Upper lobe of left lung (tissue), 6 donors: Measurements from ENCODE around the gene TSPY10. TPM values are rescaled to one million over a fixed set of nuclear protein-coding genes. Genes with fewer than 3 reads are reported as not detected.
"Not testable (repeated sequence)": the region's sequence is repeated elsewhere in the genome, so short reads cannot be mapped to it uniquely, and the experiment has no call there.

Experiments used
- ATAC-seq, 2 donors: fragments of 200-7000 bp; cut with Tn5 transposase; one replicate each; pipeline ENCODE4 v1.9.1; 2022; ENCODE audit warnings: mild to moderate bottlenecking in 2 of 2, moderate library complexity in 2 of 2; ENCODE audit not compliant: low FRiP score in 2 of 2
- DNase-seq, 2 donors: peaks; one replicate each; pipeline ENCODE4 v3.0.0-alpha.2; 2019 to 2020
- H3K27ac ChIP-seq, 4 donors: fragments of 200-600 bp; sonication (generic); one replicate each; pipeline ENCODE4 v1.5.1; 2016 to 2019
- H3K27me3 ChIP-seq, 4 donors: fragments of 200-600 bp; sonication (generic); one replicate each; pipeline ENCODE4 v1.5.1; 2017 to 2019
- H3K36me3 ChIP-seq, 4 donors: fragments of 200-600 bp; sonication (generic); one replicate each; pipeline ENCODE4 v1.5.1; 2016 to 2019
- H3K4me1 ChIP-seq, 4 donors: fragments of 200-600 bp; sonication (generic); one replicate each; pipeline ENCODE4 v1.5.1; 2018 to 2019
- H3K4me3 ChIP-seq, 4 donors: fragments of 200-600 bp; sonication (generic); one replicate each; pipeline ENCODE4 v1.5.1; 2017 to 2019; ENCODE audit warnings: mild to moderate bottlenecking in 2 of 4, moderate library complexity in 1 of 4
- H3K9me3 ChIP-seq, 4 donors: fragments of 200-600 bp; sonication (generic); one replicate each; pipeline ENCODE4 v1.5.1; 2018 to 2019
- WGBS, 2 donors: methylation state at CpG; one replicate each; pipeline ENCODE4 v1.1.5; 2017 to 2018; 5-methylcytosine and 5-hydroxymethylcytosine counted together
- total RNA-seq, 6 donors: library from RNA; depleted of rRNA in 4 of 6; stranded (reverse); fragments of >200 nt in 4 of 6; gene quantifications; one replicate each; pipeline versions ENCODE4 v1.1.0 to v1.2.1, GENCODE V29; 2016 to 2021
- donor health status: DM: no; HTN: no; CAD: no; lungs with moderate emphysema.
- donor health status: DM: no; HTN: yes; CAD: no; lungs with severe emphysema.

The TSPY10 gene, protein sequence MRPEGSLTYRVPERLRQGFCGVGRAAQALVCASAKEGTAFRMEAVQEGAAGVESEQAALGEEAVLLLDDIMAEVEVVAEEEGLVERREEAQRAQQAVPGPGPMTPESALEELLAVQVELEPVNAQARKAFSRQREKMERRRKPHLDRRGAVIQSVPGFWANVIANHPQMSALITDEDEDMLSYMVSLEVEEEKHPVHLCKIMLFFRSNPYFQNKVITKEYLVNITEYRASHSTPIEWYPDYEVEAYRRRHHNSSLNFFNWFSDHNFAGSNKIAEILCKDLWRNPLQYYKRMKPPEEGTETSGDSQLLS
- not detected for total RNA-seq

DNA sequence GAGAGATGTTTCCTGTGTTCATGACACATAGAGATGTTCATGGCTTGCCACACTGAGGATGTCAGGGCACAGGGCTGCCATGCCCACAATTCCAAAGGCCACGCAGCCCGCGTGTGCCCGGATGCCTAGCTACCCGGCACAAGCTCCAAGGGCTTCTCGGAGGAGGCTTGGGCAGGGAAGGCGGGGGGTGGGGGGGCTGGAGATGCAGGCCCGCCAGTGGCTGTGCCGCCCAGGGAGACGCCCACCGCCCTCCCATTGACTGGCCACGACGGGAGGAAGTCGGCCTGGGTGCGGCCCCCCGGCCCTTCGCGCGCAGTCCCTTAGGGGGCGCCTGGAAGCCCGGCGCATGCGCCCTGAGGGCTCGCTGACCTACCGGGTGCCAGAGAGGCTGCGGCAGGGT, at the start of gene TSPY10:
TSPY10 (plus strand) TSS at position 301 of the 400 bp plus-strand sequence; CDS start at position 347, 46 bp downstream.
- H3K4me1 ChIP-seq, H3K36me3 ChIP-seq, H3K27me3 ChIP-seq, ATAC-seq, H3K4me3 ChIP-seq, H3K27ac ChIP-seq, DNase-seq, H3K9me3 ChIP-seq: not testable (repeated sequence)
- WGBS, 2 donors: no CpG with 5 or more reads among the region's 26 CpGs

DNA sequence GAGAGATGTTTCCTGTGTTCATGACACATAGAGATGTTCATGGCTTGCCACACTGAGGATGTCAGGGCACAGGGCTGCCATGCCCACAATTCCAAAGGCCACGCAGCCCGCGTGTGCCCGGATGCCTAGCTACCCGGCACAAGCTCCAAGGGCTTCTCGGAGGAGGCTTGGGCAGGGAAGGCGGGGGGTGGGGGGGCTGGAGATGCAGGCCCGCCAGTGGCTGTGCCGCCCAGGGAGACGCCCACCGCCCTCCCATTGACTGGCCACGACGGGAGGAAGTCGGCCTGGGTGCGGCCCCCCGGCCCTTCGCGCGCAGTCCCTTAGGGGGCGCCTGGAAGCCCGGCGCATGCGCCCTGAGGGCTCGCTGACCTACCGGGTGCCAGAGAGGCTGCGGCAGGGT, 40.7 kb upstream of the TSPY10 start, which contains the start of gene TSPY9:
TSPY9 (plus strand) TSS at position 301 of the 400 bp plus-strand sequence; CDS start at position 347, 46 bp downstream.
- not testable (repeated sequence) for ATAC-seq, DNase-seq, H3K9me3 ChIP-seq, H3K36me3 ChIP-seq, H3K27me3 ChIP-seq, H3K27ac ChIP-seq, H3K4me3 ChIP-seq, H3K4me1 ChIP-seq
- WGBS, 2 donors: no CpG with 5 or more reads among the region's 26 CpGs

DNA sequence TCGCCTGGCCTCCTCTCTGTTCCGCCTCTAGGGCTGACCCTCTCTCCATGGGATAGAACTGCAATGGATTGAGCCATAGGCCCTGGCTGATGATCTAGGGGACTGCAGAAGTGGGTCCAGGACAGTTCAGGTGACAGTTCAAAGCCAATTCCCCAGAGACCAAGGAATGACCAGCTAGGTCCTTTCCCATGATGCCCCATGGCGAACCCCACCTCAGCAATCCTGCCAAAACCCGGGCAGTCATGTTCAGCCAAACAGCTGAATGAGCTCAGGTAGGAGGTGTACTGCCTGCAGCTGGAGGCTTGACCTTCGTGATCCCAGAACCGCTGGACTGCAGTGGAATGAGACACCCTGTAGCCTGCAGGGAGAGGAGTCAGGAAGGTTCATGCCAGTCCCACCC, 23.3 kb upstream of the TSPY10 start:
- H3K4me3 ChIP-seq, DNase-seq, H3K4me1 ChIP-seq, ATAC-seq, H3K27ac ChIP-seq, H3K9me3 ChIP-seq, H3K36me3 ChIP-seq, H3K27me3 ChIP-seq: not testable (repeated sequence)
- no CpG with 5 or more reads among the region's 6 CpGs for WGBS, 2 donors

DNA sequence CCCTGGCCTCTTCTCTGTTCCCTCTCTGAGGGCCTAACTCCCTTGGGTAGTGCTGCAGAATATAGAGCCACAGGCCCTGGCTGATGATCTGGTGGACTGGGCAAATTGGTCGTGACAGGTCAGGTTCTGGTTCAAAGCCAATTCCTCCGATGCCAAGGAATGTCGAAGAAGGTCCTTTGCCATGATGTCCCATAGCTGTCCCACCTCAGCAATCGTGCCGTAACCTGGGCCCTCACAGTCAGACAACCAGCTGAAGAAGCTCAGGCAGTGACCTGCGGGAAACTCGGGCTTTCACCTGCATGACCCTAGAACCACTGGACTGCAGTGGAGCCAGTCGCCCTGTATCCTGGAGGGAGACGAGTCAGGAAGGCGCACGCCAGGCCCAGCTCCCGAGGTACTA, 11.4 kb upstream of the TSPY10 start:
- no CpG with 5 or more reads among the region's 12 CpGs for WGBS, 2 donors
- H3K27me3 ChIP-seq, H3K9me3 ChIP-seq, DNase-seq, H3K4me3 ChIP-seq, H3K36me3 ChIP-seq, H3K27ac ChIP-seq, ATAC-seq, H3K4me1 ChIP-seq: not testable (repeated sequence)

Other genes with a start within 250 kb of the TSPY10 start
- gene TSPY4, start 190.4 kb upstream of the TSPY10 start, total RNA-seq: not detected
- not detected for gene TSPY8, start 170.1 kb upstream of the TSPY10 start, total RNA-seq
- not detected for gene TSPY3, start 129.5 kb upstream of the TSPY10 start, total RNA-seq
- not detected for gene TSPY1, start 60.9 kb upstream of the TSPY10 start, total RNA-seq
- gene TSPY9, start 40.6 kb upstream of the TSPY10 start, total RNA-seq: not detected